ENCODE measurements around the gene SP6.
A peak's percentile ranks its signal among the peaks of the same experiment; 100 is the strongest.

The SP6 gene

DNA sequence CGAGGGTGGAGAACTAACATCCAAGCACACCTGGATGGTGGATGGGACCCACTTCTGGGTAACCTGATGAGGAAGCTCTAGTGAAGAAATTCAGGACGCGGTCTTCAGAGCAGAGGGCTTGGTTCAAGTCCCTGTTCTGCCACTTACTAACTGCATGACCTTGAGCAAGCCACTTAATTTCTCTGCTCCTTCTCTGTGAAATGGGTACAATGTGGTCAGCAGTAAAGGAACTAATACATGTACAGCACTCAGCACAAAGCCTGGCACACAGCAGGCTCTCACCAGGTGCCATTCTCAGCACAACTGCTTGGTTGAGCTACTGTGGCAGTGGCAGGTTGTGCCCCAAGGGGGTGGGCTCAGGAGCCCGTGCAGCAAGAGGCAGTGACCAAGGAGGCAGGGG lies 27.4 kb downstream of the SP6 start:
- no peak overlapping the region for H3K27ac ChIP-seq
- no peak for TF ChIP-seq ZFX (IDR thresholded peaks at IDR 0.05)
- TF ChIP-seq, protein P1, sequence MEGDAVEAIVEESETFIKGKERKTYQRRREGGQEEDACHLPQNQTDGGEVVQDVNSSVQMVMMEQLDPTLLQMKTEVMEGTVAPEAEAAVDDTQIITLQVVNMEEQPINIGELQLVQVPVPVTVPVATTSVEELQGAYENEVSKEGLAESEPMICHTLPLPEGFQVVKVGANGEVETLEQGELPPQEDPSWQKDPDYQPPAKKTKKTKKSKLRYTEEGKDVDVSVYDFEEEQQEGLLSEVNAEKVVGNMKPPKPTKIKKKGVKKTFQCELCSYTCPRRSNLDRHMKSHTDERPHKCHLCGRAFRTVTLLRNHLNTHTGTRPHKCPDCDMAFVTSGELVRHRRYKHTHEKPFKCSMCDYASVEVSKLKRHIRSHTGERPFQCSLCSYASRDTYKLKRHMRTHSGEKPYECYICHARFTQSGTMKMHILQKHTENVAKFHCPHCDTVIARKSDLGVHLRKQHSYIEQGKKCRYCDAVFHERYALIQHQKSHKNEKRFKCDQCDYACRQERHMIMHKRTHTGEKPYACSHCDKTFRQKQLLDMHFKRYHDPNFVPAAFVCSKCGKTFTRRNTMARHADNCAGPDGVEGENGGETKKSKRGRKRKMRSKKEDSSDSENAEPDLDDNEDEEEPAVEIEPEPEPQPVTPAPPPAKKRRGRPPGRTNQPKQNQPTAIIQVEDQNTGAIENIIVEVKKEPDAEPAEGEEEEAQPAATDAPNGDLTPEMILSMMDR (conservative IDR thresholded peaks at IDR 0.05) = no peak

DNA sequence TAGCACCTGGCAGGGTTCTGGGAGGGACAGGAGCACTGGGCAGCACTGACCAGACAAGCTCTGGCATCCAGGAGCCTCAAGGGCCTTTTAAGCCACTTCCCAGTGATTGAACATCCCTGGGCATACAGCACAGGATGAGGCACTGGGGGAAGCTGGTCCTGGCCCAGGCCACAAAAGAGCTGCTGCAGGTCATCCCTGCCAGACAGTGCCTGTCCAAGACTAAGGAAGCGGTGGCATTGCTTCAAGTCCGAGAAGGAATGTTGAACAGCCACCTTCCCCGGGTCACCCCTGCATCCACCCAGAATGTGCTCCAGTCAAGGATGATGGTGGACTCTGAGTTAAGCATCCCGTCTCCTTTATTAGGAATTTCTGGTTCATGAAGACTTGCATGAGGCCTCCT lies 28.2 kb downstream of the SP6 start:
- H3K27ac ChIP-seq = no peak overlapping the region
- no peak for TF ChIP-seq ZFX (IDR thresholded peaks at IDR 0.05)
- TF ChIP-seq, protein P1 (conservative IDR thresholded peaks at IDR 0.05) = no peak

DNA sequence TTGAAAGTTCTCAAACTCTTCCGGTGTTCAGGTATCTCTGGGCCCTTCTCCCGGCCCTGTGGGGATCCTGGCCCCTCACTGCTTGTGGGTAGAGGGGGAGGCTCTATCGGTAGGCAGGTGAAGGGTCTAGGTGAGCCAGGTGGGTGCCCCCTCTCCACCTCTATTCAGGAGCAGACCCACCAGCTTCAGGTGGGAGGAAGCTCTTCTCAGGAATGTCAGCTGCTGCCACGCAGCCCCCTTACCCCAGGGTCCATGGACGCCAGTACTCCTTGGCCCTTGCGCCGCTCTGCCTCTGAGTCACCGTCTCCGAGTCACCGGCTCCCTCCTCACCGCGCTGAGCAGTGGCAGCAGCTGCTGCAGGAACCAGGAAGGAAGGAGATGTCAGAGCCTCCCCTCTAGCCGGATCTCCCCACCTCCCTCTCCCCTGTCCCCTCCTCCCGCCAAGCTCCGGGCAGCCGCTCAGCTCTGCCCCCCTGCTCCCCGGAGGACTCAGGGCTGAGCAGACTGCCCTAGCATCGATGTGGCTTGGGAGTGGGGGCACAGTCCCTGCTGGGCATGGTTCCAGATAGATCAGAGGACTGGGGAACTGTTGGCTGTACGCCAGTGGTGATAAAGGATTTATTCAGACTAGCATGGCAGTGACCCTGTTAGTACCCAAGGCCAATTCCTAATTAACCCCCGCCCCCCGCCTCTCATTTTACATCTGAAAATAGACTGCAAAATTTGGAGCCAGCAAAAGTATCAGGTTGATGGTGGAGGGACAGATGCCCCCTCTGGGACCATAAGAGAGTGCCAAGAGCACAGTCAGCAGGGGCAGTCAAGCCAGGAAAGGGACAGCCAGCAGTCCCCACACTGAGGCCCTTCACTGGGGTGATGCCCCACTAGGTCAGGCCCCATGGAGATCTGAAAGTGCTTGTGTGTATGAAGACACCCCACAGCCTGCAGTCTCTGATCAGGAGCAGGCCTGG lies 29.3 kb downstream of the SP6 start, which contains the start of gene OSBPL7:
OSBPL7 (minus strand) TSS at position 371 of the 968 bp plus-strand sequence. CDS start 1,516 bp downstream, outside the sequence.
- H3K27ac ChIP-seq = peak within 1 kb of the TSS; percentile 53
- TF ChIP-seq, protein P1 (conservative IDR thresholded peaks at IDR 0.05) = no peak
- no peak for TF ChIP-seq ZFX (IDR thresholded peaks at IDR 0.05)

DNA sequence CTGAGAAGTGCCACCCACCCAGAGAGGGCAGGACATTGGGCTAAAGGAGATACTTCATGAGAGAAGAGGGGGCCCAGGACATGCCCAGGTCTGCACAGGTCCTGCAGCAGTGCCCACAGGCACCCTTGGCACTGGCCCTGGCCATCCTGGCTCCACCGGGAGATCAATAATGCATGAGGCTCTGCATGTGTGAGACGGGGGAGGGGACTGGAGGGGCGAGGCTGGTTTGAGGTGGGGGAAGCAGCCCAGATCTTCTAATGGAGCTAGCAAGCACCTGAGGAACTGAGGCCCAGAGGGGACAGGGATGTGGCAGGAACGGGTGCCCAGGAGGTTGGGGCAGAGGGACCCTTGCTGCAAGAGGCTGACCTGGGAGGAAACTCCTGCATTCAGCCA lies 29.9 kb downstream of the SP6 start:
- TF ChIP-seq, protein P1 (conservative IDR thresholded peaks at IDR 0.05) = no peak
- no peak for TF ChIP-seq ZFX (IDR thresholded peaks at IDR 0.05)
- peak overlapping the region; percentile 53 for H3K27ac ChIP-seq

DNA sequence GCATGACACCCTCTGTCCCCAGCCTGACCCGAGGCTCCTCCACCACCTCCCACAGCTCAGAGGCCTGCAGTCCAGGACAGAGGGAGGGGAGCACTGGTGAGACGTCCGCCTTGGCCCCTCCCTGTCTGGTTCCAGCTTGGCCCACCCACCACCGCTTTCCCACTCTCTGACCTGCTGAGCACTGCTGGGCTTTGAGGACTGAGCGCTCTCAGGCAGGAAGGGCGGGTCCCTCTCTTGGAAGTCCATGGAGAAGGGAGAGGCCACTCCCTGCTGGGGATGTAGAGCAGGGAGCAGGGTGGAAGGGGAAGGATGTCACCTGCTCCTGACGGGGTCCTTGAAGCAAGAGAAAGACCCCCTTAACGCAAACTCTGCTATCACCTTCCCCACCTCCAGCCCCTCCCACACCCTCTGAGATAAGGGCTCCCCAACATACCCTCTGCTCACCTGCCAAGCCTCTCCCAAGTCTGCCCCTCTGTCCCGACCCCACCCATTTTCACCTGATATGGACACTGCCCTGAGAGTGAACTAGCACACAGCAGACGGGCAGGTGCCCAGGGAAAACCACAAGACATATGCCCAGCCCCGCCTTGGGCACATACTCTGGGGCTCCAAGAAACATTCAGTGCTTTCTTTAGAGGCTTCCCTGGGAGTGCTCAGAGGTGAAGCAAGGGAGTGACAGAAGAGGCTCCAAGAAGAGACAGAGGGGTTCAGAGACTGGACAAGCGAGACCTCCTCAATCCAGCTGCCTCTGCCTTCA lies 30.8 kb downstream of the SP6 start:
- no peak for TF ChIP-seq ZFX (IDR thresholded peaks at IDR 0.05)
- TF ChIP-seq, protein P1 (conservative IDR thresholded peaks at IDR 0.05) = no peak
- no peak overlapping the region for H3K27ac ChIP-seq

DNA sequence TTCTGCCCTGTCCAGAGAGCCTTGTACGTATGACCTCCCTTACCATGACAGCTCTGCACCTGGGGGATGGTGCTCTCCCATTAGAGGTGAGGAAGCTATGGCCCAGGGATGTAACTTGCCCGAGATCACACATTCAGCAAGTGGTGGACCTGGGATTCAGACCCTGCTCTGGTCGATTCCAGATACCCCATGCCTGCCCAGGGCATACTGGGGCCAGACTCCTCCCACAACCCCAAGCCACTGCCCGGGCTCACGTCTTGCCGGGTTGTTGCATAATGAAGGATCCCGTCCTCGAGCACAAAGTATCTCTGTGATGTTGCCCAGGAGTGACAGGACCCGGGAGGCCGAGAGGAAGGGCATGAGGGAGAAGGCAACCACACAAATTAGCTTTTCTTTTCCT lies 31.5 kb downstream of the SP6 start:
- TF ChIP-seq, protein P1 (conservative IDR thresholded peaks at IDR 0.05) = no peak
- TF ChIP-seq ZFX (IDR thresholded peaks at IDR 0.05) = no peak
- H3K27ac ChIP-seq = no peak overlapping the region
